Colon (tissue), 2 donors: ENCODE measurements around the gene FREY1.

Source experiments
- FAIRE-seq: peaks from 2 replicates; lab custom pipeline; 2012; peaks lifted over from hg19 to GRCh38; lab: Jason Lieb, UNC
- donor health status: control.
- donor health status: control.

Gene FREY1

GRCh38 chr11:45894555-45895247 lies 12.4 kb downstream of the FREY1 start:
- no peak for FAIRE-seq

- FAIRE-seq: no peak
These were observed 14.2 kb downstream of the FREY1 start for GRCh38 chr11:45892856-45893255.

- no peak for FAIRE-seq
These were observed 16.1 kb downstream of the FREY1 start for GRCh38 chr11:45890886-45891550.

DNA sequence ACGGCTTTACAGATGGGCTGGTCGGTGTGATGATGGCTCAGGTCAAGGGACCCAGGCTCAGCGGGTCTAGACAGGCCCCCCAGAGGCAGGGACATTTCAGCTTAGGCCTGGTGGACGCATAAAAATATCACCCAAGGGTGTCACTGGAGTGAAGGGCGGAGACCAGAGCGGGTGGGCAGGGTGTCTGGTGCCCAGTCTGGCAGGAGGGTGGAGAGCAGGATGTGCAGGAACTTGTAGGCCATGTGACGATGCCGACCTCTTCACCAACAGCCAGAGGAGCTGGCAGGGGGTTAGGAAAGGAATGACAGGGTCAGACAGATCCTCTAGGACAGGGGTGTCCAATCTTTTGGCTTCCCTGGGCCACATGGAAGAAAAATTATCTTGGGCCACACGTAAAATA lies 17.1 kb downstream of the FREY1 start:
- FAIRE-seq: no peak

DNA sequence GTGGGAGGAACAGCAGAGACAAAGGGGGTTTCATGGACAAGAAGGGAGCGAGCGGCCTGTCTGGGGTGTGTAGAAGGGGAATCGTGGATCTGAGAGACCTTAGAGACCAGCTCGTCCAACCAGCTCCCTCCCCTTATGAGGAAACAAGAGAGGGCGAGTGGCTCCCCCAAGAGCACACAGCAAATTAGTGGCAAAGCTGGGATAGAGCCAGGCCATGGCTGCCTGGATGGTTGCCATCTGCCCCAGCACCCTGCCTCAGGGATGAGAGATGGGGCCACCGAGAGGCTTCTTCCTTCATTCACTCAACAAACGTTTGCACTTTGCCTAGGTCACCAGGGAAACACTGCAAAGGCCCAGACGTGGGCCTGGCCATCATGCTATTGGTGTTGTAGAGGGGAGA lies 17.5 kb downstream of the FREY1 start:
- FAIRE-seq: no peak

DNA sequence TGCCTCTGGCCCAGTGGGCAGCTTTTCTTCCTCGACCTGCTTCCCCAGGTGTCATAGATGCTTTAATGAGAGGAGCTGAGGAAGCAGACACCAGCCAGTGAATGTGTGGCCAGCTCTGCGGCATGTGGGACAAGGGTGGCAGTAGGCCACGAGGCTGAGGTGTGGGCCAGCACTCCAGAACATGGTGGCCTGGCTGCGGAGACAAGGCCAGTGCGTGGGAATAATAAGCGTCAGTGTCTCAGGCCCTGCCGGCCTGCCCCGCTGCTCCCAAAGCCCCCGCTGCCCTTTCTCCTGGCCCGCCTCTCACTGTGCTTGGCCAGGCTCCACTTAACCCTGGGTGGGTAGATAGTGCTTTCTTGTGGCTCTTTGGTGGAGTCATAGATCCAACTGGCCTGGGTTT lies 19.5 kb downstream of the FREY1 start:
- no peak for FAIRE-seq

DNA sequence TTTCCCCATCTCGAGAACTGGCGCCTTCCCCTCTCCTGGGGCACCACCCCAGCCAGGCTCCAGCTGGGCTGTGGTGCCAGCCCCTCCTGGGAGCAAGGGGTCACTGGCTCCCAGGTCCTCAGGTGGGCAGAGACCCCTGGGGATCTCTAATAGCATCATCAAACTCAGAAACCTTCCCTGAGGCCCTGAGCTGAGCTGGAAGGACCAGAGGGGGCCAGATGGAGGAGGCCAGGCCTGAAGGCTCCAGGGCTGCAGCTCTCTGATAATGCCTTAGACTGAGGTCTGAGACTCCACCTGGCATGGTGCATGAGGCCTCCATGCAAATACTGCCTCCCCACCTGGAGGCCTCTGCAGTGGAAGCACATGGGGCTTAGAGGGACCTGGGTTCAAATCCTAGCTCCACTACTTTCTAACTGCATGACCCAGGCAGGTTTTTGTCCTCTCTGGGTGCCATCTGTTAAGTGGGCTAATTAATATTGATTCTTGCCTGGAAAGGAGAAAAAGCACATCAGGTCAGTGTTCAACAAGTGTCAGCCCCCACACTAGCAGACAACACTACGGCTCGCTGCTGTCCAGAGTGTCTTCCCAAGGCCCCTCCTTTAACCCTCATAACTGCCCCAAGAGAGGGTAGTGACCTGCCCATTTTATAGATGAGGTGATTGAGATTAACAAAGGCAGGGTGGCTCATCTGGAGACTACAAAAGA lies 20.1 kb downstream of the FREY1 start:
- FAIRE-seq: no peak

GRCh38 chr11:45885921-45886721 lies 20.9 kb downstream of the FREY1 start:
- FAIRE-seq: no peak

DNA sequence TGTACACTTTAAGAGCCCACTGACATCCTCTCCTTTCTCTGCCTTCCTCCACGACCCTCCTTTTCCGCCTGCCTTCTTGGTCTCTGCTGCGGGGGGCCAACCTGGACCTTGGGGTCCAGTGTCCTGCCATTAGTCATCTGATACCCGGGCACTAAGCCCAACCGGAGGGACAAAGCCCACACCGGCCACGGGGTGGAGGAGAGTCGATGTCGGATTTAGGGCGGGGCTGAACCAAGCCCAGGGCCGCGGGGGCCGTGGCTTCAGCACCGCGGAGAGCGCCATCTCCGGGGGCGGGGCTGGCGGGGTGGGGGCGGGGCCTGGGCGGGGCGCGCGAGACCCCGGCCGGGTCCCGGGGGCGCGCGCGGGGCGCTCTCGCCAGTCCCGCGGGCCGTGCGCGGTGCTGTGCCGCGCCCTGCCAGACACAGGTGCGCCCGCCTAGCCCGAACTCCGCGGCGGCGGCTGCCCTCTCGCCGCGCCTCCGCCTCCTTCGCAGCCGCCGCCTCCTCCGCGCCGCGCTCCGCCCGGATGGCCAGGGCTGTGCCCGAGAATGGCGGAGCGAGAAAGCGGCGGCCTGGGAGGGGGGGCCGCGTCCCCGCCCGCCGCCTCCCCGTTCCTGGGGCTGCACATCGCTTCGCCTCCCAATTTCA lies 21.7 kb downstream of the FREY1 start, which contains the start of gene MAPK8IP1:
TSS of gene MAPK8IP1 (plus strand) at position 378 of the 647 bp plus-strand sequence. CDS start at position 548, 170 bp downstream.
- no peak for FAIRE-seq

DNA sequence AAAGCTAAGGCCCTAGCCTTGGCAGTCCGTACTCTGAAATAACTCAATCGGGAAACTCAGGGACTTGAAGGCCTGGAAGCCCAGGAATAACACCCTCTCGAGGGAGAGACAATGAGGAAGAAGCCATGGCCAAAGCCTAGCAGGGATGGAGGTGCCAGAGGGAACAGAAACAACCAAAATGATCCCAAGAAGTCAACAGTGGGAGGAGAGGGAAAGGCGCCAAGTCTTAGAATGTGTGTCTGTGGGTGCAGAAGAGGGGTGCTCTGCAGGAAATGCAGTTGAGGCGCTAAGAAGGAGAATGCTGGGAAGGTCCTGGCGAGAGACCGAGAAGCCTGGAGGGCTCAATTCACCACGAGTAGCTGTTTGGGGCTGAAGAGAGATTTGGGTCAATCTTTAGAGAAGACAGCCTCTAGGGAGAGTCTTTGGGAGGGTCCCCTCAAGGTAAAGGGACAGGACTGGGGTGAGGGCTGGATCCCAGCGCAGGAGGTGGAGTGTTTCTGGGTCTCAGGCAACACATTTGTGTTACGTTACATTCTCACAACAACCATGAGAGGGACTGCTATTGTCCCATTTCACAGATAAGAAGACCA lies 22.4 kb downstream of the FREY1 start:
- FAIRE-seq: no peak

DNA sequence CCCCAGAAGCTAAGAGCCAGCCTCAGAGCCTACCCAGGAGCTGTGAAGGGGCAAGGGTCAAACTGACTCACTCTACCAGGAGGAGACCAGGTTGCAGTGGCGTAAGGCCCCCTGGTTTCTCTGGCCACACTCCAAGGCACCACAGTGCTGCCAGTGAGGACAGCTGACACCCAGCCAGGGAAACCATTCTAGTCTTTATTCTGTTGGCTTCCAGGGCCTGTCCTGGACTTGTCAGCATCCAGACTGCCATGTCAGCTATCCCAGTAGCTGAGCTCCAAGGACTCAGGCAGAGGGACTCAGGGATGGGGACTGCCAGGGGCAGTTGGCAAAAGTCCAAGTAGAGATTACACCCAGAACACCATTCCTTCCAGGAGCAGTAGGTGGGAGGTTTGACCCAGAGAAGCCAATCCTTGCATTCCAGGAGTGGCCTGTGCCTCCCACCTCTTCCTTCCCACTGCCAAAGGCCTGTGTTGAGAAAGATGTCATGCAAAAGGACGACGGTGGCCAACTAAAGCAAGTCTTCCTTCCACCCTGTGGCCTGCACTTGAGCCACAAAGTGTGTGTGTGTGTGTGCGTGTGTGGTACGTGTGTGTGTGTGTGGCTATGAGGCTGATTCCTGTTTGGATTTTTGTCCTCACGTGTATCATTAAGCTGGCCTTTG lies 25.2 kb downstream of the FREY1 start:
- FAIRE-seq: no peak

GRCh38 chr11:45880772-45881570 lies 26.1 kb downstream of the FREY1 start:
- no peak for FAIRE-seq

DNA sequence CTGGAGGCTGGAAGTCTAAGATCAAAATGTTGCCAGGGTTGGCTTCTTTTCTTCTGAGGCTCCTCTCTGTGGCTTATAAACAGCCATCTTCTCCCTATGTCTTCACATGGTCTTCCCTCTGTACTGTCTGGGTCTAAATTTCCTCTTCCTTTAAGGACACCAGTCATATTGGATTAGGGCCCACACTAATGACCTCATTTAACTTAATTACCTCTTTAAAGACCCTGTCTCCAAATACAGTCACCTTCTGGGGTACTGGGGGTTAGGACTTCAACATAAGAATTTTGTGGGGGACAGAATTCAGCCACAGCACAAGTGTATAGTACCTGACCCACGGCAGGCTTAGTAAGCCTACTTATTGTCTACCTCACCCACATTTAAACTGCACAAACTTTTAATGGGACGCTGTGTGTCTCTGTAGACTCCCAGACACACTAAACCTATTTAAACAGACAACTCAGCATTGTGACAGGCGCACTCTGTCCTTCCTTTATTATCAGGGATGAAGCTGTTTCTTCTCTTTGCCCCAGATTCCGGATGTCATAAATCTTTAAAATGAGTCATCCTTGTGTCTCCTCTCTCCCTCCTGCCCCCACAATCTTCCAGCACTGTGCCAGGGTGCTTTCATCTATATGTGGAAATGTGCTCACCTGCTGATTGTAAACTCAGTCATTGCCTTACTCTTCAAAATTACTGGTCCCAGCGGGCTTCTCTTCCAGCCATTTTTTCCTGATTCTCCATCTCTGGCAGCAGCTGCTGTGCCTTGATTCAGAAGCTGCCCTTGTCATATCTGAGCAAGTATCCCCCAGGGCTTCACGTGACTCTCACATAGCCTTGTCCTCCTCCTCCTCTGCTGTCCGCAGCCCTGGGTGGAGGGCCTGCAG lies 27.0 kb downstream of the FREY1 start:
- FAIRE-seq: no peak

- no peak for FAIRE-seq
These were observed 29.2 kb downstream of the FREY1 start for GRCh38 chr11:45877845-45878244.

DNA sequence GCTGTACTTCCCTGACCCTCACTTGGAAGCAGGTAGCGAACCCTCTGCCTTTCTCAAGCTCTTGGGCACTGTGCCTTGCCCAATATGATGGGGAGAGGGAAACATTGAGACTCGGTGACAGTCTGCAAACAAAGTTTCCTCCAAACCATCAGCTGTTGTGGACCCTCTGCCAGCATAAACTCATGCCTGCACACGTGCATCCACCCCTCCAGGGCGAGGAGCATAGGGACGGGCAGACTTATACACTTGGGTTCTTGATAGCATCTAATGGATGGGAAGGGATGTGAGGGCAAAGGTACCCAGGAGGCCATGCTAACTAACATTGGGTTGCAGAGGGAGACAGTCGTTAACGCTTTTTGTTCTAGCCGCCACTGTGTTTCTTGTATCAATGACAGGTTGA lies 29.9 kb downstream of the FREY1 start:
- no peak for FAIRE-seq

GRCh38 chr11:45876401-45876800 lies 30.7 kb downstream of the FREY1 start:
- FAIRE-seq: no peak

GRCh38 chr11:45872651-45873356 lies 34.3 kb downstream of the FREY1 start:
- FAIRE-seq: no peak

GRCh38 chr11:45871638-45872037 lies 35.4 kb downstream of the FREY1 start:
- no peak for FAIRE-seq
